C4-2B (cell line): ENCODE data around the gene PLXNA2.

Source experiments
- H3K27ac ChIP-seq: fragments of 450-650 bp; 2 replicates; pipeline ENCODE4 v1.5.1; 2017
- ZFX ChIP-seq: fragments of 450-650 bp; IDR thresholded peaks from 2 replicates; pipeline ENCODE4 v1.6.1; 2017
- TF ChIP-seq, protein P1 (sequence below): fragments of 450-650 bp; conservative IDR thresholded peaks from 2 replicates; pipeline ENCODE4 v1.5.1; 2017; ENCODE audit warnings: mild to moderate bottlenecking

The PLXNA2 gene

DNA sequence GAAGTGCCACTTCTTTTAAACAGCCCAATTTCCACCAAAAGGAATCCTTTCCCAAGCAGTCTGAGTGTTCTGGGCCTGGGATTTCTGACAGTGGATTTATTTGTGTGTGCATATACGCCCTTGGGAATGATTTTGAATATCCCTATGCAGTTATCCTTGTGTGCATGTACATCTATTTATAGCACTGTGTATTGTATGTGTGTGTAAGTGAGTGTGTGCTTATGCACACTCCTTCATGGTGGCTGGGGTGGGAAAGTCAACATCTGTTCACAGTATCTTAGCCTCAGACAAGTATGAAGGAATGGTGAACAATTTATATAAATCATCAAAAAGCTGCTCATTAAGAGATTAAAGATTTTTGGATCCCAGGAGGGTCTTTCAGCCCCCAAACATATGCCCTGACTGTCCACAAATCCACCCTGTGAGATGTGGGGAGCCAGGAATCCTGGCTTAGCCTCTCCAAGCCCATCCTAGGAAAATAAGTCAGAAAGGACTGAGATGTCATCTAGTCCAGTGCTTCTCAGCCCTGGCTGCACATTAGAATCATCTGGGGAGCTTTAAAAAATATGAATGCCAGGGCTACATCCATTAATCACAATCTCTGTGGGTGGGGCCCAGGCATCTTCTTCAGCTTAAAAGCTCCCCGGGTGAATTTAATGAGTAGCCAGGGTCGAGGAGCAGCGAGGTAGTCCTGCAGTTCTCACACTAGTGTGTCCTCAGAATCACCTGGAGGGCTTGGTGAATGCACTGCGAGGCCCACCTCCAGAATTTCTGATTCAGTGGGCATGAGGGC lies 101.4 kb downstream of the PLXNA2 start:
- TF ChIP-seq, protein P1, sequence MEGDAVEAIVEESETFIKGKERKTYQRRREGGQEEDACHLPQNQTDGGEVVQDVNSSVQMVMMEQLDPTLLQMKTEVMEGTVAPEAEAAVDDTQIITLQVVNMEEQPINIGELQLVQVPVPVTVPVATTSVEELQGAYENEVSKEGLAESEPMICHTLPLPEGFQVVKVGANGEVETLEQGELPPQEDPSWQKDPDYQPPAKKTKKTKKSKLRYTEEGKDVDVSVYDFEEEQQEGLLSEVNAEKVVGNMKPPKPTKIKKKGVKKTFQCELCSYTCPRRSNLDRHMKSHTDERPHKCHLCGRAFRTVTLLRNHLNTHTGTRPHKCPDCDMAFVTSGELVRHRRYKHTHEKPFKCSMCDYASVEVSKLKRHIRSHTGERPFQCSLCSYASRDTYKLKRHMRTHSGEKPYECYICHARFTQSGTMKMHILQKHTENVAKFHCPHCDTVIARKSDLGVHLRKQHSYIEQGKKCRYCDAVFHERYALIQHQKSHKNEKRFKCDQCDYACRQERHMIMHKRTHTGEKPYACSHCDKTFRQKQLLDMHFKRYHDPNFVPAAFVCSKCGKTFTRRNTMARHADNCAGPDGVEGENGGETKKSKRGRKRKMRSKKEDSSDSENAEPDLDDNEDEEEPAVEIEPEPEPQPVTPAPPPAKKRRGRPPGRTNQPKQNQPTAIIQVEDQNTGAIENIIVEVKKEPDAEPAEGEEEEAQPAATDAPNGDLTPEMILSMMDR = no peak
- TF ChIP-seq ZFX = no peak
- no peak overlapping the region for H3K27ac ChIP-seq

DNA sequence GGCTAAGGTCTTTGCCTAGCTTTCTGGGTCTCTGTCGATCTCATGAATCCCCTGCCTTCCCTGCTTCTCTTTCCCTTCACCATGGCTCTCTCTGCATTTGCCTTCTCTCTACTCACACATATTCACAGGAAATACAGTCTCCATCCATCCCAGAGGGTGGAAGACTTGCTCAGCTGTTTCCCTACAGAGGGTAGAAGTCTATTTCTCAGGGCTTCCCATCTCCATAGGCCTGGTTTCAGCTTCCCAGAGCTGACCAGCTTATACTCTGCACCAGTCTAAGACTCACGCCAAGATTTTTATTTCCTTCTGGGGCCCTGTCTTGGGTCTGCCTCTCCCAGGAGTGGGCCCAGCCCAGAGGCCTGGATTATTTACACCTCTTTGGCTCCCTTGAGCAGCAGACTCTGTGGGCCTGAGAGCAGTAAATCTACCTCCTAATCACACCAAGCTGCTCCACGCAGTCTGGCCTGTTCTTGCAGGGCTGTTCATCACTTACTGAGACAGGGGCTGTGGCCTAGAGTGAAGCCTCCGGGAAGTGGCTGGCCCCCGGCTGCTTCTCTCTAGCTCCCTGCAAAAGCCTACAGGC lies 102.5 kb downstream of the PLXNA2 start:
- TF ChIP-seq, protein P1 = no peak
- no peak for TF ChIP-seq ZFX
- H3K27ac ChIP-seq = no peak overlapping the region

DNA sequence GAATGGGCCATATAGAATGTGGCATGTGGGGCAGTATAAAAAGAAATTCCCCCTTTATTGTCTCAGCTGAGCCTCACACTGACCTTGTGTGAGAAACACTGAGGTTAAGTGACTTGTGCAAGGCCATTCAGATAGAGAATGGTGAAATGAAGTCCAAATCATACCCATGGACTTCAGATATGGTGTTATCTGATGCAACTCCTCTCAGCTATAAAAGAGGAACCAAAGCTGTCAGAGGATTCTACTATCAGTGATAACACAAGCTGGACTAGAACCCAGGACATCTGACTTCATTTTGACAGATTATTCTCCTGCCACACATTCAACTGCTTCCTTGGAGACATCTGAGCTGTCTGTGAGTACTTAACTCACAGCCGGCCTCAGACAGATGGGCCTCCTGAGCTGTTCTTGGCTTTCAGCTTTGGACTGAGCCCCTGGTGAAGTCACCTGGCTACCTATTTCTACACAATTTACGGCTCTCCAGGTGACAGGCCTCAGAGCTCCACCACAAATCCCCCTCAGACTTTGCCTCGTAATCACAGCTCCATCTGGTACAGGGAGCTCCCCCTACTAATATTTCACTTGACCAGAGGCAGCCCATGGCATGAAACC lies 104.6 kb downstream of the PLXNA2 start:
- TF ChIP-seq, protein P1 = no peak
- no peak for TF ChIP-seq ZFX
- H3K27ac ChIP-seq = no peak overlapping the region

DNA sequence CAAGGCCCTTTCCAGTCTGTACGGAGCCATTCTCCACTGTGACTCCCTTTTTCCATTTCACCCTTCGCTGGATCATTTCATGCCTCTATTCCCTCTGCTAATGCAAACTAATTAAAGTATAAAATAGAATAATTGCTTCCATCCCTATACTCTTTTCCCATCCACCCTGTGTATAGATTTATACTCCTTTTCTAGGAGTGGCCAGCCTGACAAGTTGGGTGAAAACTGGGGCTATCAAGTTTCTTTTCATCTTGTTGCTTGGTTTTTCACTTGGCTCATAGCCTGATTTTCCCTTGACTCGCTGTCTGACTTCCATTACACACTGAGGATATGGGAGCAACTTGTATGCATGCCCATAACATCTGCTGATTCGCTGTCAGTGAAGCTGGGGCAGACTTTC lies 107.0 kb downstream of the PLXNA2 start:
- no peak overlapping the region for H3K27ac ChIP-seq
- TF ChIP-seq, protein P1 = no peak
- TF ChIP-seq ZFX = no peak

DNA sequence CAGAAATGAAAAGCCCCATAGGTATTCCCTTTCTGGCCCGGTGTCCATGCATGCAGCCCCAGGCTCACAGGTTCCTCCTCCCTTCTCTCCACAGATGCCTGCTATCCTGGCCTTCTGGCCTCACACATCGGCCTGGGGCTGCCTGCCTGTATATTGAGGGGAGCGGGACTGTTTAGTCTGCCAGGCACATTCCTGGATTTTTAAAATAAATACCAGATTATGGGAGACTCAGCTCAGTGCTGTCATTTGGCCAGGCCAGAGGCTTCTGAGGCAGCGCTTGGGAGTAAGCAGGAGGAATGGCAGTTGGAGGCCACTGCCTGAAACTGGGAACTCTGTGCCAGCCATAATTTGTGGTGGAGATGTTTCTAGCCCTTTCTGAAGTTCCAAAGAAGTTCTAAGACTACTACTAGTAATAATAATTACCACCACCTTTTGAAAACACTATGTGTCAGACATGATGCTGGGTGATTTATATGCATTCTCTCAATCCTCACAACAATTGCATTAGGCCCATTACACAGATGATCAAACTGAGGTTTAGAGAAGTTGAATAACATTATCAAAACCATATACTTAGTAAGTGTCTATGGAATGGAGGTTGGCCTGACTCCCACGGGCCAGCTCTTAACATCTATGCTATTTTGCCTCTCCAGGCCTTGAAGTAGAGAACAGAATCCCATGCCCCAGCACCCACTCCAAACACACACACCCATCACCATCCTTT lies 107.6 kb downstream of the PLXNA2 start:
- TF ChIP-seq, protein P1 = no peak
- no peak for TF ChIP-seq ZFX
- H3K27ac ChIP-seq = no peak overlapping the region

DNA sequence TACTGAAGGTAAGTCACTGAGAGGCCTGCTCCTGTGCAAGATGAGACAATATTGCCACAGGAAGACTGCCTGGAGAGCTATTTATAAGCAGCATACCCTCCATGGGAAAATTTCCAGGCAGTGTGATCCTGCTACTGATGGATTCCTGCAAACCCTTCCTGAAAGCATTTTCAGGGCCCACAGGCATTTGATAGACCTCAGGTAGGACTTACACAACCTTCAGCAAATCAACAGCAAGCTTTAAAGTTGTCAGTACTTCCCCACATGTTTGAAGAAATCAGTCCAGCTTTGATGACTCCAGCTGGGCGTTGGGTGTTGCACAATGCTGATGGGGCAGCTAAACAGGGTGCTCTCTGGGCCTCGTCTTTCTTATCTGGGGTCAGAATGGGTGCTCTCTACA lies 108.8 kb downstream of the PLXNA2 start:
- TF ChIP-seq, protein P1 = no peak
- no peak for TF ChIP-seq ZFX
- H3K27ac ChIP-seq = no peak overlapping the region
